ENCODE measurements around the gene PAXIP1.
A peak's percentile ranks its signal among the peaks of the same experiment; 100 is the strongest.
"Not testable (repeated sequence)": the region's sequence is repeated elsewhere in the genome, so short reads cannot be mapped to it uniquely, and the experiment has no call there.

PAXIP1 gene

DNA sequence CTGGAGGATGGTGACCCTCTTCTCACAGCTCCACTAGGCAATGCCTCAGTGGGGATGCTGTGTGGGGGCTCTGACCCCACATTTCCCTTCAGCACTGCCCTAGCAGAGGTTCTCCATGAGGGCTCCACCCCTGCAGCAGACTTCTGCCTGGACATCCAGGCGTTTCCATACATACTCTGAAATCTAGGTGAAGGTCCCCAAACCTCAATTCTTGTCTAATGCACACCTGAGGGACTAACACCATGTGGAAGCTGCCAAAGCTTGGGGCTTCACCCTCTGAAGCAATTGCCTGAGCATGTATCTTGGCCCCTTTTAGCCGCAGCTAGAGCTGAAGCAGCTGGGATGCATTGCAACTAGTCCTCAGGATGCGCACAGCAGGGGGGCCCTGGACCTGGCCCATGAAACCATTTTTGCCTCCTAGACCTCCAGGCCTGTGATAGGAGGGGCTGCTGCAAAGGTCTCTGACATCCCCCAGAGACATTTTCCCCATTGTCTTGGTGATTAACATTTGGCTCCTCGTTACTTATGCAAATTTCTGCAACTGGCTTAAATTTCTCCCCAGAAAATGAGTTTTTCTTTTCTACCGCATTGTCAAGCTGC is 68.5 kb downstream of the PAXIP1 start:
- not testable (repeated sequence) for H3K27ac Mint-ChIP-seq, ATAC-seq, H3K4me3 Mint-ChIP-seq, H3K27me3 Mint-ChIP-seq
- Mint-ChIP-seq H3K9me3 (peaks cover 12% of the 10 kb centered on the region), H3K36me3 (peaks cover 48% of the 10 kb centered on the region), H3K4me1 (peaks cover 37% of the 10 kb centered on the region)

- H3K4me3 Mint-ChIP-seq = no peak overlapping the region
- H3K9me3 Mint-ChIP-seq = peaks cover 12% of the 10 kb centered on the region
- peaks cover 48% of the 10 kb centered on the region for H3K36me3 Mint-ChIP-seq
- no peak overlapping the region for H3K27ac Mint-ChIP-seq
- no peak for ATAC-seq
- peaks cover 36% of the 10 kb centered on the region for H3K4me1 Mint-ChIP-seq
- H3K27me3 Mint-ChIP-seq = no peaks in the 10 kb centered on the region
These were observed 71.0 kb downstream of the PAXIP1 start for GRCh38 chr7:154931906-154932305.

DNA sequence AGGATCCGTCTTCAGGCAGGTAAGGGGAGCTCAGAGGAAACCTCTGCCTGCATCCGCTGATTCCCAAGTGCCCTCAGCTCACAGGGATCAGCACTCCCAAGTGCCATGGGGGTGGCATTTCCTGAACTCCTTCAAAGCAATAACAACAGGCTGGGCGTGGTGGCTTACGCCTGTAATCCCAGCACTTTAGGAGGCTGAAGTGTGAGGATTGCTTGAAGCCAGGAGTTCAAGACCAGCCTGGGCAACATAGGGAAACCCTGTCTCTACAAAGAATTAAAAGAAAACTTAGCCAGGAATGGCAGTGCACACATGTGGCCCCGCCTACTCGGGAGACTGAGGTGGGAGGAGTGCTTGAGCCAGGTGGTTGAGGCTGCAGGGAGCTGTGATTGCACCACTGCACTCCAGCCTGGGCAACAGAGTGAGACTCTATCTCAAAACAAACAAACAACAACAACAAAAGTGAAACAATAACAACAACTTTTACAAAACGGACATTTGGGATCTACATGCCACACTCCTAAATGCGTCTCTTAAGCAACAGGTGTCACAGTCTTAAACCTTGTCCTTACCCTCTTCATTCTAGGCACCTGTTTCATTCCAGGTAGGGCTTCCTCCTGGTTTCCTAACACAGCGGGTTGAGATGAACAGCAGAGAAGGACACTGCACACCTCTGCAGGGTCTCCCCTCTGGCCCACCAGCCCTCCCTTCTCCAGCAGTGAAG is 73.8 kb downstream of the PAXIP1 start:
- Mint-ChIP-seq H3K9me3 (peaks cover 3% of the 10 kb centered on the region), H3K27me3 (no peaks in the 10 kb centered on the region), H3K36me3 (peaks cover 22% of the 10 kb centered on the region), H3K4me1 (peaks cover 36% of the 10 kb centered on the region), H3K4me3 (peak overlapping the region; percentile 95), H3K27ac (peak overlapping the region; percentile 100)
- ATAC-seq = no peak

GRCh38 chr7:154928136-154929005 is 74.6 kb downstream of the PAXIP1 start:
- H3K4me3 Mint-ChIP-seq = peak overlapping the region; percentile 95
- H3K27me3 Mint-ChIP-seq = no peaks in the 10 kb centered on the region
- H3K27ac Mint-ChIP-seq = peak overlapping the region; percentile 100
- peak; percentile 91 for ATAC-seq
- H3K4me1 Mint-ChIP-seq = peaks cover 36% of the 10 kb centered on the region
- no peaks in the 10 kb centered on the region for H3K9me3 Mint-ChIP-seq
- H3K36me3 Mint-ChIP-seq = peaks cover 14% of the 10 kb centered on the region

DNA sequence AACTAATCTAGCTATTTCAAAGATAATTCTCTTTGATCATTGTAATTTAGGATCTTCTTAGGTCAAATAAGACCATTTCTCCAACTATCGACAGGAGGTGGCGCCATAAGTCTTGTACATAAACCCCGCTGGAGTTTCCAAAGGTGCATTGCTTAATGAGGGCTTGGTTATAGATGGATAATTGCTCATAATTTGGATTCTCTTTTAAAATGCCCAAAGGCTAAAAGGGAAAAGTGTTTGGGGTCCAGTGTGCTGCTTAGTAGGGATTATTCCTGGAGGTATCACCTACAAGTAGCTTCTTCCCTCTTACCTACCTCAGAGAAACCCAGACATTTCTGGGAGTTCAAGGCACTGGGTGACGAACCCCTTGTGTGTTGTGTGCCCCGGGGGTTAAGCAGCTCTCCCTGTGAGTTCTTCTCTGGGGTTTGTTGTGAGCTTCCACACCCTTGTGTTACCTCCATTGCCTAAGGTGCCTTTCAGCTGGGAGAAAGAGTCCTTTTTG is 75.2 kb downstream of the PAXIP1 start:
- Mint-ChIP-seq H3K27ac (peak overlapping the region; percentile 100), H3K27me3 (no peaks in the 10 kb centered on the region), H3K9me3 (no peaks in the 10 kb centered on the region), H3K36me3 (peaks cover 8% of the 10 kb centered on the region), H3K4me1 (peaks cover 36% of the 10 kb centered on the region), H3K4me3 (peak overlapping the region; percentile 95)
- peak; percentile 75 for ATAC-seq

GRCh38 chr7:154922472-154922871 is 80.5 kb downstream of the PAXIP1 start:
- H3K9me3 Mint-ChIP-seq, H3K27me3 Mint-ChIP-seq, H3K4me3 Mint-ChIP-seq, H3K27ac Mint-ChIP-seq, ATAC-seq, H3K4me1 Mint-ChIP-seq, H3K36me3 Mint-ChIP-seq: not testable (repeated sequence)

DNA sequence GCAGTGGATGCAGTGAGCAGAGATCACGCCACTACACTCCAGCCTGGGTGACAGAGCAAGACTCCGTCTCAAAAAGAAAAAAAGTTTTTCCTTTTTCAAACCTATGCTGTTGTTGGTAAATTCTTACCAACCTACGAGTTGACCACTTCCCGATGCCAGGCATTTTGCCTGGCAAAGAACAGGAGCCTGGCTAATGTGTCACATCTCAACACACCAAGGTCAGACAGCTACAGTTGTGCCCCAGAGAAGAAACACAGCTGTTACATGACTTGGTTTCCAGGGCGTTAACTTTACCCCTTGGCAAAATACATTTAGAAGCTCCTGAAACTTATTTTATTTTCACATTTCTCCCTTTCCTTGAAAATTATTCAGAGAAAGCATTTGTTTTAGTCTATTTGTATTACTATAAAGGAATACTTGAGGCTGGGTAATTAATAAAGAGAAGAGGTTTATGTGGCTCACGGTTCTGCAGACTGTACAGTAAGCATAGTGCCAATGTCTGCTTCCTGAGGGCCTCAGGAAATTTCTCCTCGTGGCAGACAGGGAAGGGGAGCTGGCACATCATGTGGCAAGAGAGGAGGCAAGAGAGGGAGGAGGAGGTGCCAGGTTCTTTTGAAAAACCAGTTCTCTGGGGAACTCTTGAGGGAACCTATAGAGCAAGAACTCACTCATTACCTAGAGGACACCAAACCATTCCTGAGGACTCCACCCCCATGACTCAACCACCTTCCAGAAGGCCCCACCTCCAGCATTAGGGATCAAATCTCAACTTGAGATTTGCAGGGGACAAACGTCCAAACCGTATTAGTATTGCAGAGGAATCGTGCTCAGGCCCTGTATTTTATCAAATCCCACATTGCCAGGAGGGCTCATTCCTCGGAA is 83.3 kb downstream of the PAXIP1 start:
- H3K36me3 Mint-ChIP-seq = no peaks in the 10 kb centered on the region
- no peak overlapping the region for H3K27ac Mint-ChIP-seq
- no peak for ATAC-seq
- H3K27me3 Mint-ChIP-seq = peaks cover 26% of the 10 kb centered on the region
- H3K4me3 Mint-ChIP-seq = no peak overlapping the region
- no peaks in the 10 kb centered on the region for H3K9me3 Mint-ChIP-seq
- H3K4me1 Mint-ChIP-seq = no peaks in the 10 kb centered on the region

DNA sequence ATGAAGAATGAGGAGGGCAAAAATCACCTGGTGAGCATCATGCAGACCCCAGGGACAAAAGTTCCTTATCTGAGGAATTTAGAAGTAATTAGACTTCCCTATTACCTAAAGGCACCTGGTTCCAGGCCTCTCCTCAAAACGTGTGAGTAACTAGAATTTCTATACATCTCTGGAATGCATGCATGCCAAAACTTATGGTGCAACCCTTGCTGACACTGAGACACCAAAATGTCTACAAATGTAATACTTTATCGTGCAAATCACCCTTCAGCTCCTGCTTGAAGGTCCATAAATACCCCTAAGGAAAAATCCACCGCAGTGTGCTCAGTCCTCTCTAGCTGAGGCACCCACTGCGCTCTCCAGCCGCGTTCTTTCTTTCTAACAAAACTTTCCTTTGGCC is 84.2 kb downstream of the PAXIP1 start:
- ATAC-seq = no peak
- Mint-ChIP-seq H3K36me3 (no peaks in the 10 kb centered on the region), H3K4me1 (peaks cover 4% of the 10 kb centered on the region), H3K27me3 (peaks cover 35% of the 10 kb centered on the region), H3K4me3 (no peak overlapping the region), H3K27ac (no peak overlapping the region), H3K9me3 (no peaks in the 10 kb centered on the region)

GRCh38 chr7:154918266-154918665 is 84.7 kb downstream of the PAXIP1 start:
- H3K9me3 Mint-ChIP-seq = no peaks in the 10 kb centered on the region
- peaks cover 38% of the 10 kb centered on the region for H3K27me3 Mint-ChIP-seq
- H3K4me3 Mint-ChIP-seq = no peak overlapping the region
- no peaks in the 10 kb centered on the region for H3K36me3 Mint-ChIP-seq
- ATAC-seq = no peak
- H3K27ac Mint-ChIP-seq = no peak overlapping the region
- peaks cover 6% of the 10 kb centered on the region for H3K4me1 Mint-ChIP-seq

DNA sequence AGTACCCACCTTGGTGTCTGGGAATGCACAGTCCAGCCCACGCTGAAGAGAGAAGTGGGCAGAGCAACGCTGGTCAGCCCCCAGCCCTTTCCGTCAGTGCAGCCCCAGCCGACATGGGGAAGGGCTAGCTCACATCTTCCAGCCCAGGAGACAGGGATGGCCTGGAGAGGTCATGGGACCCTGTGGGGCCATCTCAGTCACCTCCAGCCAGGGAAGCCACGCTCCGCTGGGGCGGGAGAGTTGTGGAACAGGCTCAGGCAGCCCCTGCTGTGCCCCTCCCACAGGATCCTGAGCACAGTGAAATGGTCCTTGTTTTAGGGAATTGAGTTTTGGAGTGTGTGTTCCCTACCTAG is 85.1 kb downstream of the PAXIP1 start:
- Mint-ChIP-seq H3K4me1 (peaks cover 6% of the 10 kb centered on the region), H3K9me3 (no peaks in the 10 kb centered on the region), H3K27me3 (peaks cover 38% of the 10 kb centered on the region), H3K36me3 (no peaks in the 10 kb centered on the region), H3K4me3 (no peak overlapping the region), H3K27ac (no peak overlapping the region)
- no peak for ATAC-seq

DNA sequence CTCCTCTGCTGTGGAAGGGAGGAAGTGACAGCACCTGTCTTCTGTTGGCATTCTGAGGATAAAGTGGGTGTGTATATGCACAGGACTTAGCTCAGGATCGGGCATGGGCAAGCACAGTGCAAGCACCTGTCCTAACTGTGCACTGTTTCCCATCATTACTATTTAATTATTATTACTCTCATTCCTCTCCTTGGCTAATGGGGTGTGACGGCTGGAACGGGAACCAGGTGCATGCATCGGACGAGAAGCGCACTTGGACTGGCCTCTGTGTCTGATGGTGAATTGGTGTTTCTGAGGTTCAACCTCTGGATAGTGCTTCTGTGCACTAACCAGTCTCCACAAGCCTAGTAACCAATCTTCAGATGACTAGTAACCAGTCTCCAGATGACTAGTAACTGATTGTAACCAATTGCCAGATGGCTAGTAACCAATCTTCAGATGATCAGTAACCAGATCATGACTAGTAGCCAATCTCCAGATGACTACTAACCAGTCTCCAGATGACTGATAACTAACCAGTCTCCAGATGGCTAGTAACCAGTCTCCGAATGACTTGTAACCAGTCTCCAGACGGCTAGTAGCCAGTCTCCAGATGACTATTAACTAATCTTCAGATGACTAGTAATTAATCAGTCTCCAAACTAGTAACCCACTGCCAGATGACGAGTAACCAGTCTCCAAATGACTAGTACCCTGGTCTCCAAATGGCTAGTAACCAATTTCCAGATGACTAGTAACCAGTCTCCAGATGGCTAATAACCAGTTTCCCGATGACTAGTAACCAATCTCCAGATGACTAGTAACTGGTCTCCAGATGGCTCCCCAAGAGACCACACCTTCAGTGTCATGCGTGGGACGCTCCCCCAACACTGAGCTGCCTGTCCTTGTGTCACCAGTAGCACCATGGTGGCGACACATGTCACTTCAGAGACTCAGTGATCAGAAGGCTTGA is 85.8 kb downstream of the PAXIP1 start:
- no peak for ATAC-seq
- Mint-ChIP-seq H3K9me3 (no peaks in the 10 kb centered on the region), H3K27me3 (peaks cover 38% of the 10 kb centered on the region), H3K4me3 (no peak overlapping the region), H3K36me3 (no peaks in the 10 kb centered on the region), H3K4me1 (peaks cover 6% of the 10 kb centered on the region), H3K27ac (no peak overlapping the region)

- Mint-ChIP-seq H3K36me3 (no peaks in the 10 kb centered on the region), H3K27me3 (peaks cover 41% of the 10 kb centered on the region), H3K27ac (no peak overlapping the region), H3K4me1 (peaks cover 6% of the 10 kb centered on the region), H3K9me3 (peaks cover under 1% of the 10 kb centered on the region), H3K4me3 (no peak overlapping the region)
- no peak for ATAC-seq
These were observed 86.5 kb downstream of the PAXIP1 start for GRCh38 chr7:154916381-154916780.

GRCh38 chr7:154915600-154915999 is 87.3 kb downstream of the PAXIP1 start:
- Mint-ChIP-seq H3K4me3 (no peak overlapping the region), H3K27me3 (peaks cover 49% of the 10 kb centered on the region), H3K4me1 (peaks cover 6% of the 10 kb centered on the region), H3K27ac (no peak overlapping the region), H3K36me3 (no peaks in the 10 kb centered on the region), H3K9me3 (peaks cover 3% of the 10 kb centered on the region)
- no peak for ATAC-seq

DNA sequence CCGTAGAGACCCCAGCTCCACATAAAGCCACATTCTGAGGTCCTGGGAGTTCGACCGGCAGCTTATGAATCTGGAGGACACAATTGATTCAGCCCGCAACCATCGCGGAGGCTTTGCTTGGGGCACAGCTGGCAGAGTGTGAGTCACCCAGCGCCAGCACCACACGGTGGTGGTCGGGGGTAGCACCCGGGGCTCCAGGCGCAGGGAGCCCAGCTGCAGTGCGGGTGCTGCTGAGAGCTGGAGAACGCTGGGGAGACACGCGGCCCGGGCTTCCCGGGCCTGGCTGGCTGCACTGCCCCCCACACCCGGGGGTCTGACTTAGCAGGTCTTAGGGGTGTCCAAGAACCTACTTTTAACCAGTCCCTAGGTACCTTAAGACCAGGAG is 87.9 kb downstream of the PAXIP1 start:
- H3K4me3 Mint-ChIP-seq = peak overlapping the region; percentile 38
- ATAC-seq = no peak
- peaks cover 6% of the 10 kb centered on the region for H3K4me1 Mint-ChIP-seq
- peaks cover 3% of the 10 kb centered on the region for H3K9me3 Mint-ChIP-seq
- H3K27ac Mint-ChIP-seq = no peak overlapping the region
- no peaks in the 10 kb centered on the region for H3K36me3 Mint-ChIP-seq
- peaks cover 51% of the 10 kb centered on the region for H3K27me3 Mint-ChIP-seq
